ENCODE results near the gene OR2M5.

OR2M5 gene, protein sequence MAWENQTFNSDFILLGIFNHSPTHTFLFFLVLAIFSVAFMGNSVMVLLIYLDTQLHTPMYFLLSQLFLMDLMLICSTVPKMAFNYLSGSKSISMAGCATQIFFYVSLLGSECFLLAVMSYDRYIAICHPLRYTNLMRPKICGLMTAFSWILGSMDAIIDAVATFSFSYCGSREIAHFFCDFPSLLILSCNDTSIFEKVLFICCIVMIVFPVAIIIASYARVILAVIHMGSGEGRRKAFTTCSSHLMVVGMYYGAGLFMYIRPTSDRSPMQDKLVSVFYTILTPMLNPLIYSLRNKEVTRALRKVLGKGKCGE

DNA sequence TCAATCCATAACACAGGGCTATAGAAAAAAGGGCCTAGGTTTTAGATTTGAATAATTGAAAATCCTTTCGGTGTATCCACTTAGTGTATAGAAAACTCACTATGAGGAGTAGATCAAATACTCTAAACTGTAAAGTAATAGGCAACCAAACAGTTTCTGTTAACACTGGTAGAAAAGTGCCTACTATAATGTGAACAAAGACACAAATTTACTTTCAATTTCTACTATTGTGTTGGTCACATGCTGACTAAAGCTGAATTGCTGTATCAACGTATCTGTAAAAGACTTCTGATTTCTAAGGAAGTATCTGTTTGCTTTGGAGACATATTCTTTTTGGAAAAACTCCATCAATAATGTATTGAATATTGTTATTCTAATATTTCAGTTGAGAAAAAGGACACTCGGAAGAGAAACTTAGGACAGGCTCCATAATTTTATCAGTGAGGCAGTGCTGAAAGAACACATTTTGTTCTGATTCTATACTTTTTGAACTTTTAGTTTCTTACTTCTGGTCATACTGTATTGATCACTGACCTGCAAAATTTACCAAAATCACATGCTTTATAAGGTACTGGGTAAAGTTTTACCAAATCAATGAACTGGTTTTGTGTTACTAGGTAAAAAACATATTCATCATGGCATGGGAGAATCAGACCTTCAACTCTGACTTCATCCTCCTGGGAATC lies at the start of gene OR2M5:
OR2M5 (plus strand) TSS at position 636 of the 686 bp plus-strand sequence; CDS start at position 636, 0 bp downstream.
- DNase-seq: no peak

DNA sequence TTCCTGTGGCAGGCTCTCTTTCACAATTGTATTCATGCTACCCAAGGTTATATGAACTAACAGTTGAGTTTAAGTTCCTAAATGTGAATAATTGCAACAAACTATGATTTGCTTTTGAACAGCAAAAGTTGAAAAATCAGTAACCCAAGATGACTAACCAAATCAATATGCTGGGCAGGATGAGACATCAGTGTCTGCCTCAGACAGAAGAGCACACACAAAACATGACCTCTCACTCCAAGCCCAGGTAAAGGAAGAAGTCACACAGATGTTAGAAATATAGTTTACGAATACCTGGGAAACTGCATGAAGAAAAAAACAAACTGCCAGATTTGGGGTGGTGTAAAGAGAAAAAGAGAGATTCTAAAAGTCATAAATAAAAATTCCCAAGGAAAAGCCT lies 46.4 kb upstream of the OR2M5 start:
- DNase-seq: no peak

DNA sequence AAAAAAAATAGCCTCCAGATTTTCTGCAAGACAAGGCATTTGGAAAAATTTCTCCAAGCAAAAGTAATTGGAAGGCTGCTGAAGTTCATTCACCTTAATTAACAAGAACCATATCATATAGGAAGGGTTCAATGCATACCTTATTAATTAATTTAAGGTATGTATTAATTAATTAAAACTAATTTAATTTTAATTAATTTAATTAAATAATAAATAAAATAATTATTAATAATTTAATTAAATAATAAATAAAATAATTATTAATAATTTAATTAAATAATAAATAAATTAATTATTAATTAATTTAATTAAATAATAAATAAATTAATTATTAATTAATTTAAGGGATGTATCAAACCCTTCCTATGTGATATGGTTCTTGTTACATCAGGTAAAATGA lies 42.1 kb upstream of the OR2M5 start:
- DNase-seq: no peak

DNA sequence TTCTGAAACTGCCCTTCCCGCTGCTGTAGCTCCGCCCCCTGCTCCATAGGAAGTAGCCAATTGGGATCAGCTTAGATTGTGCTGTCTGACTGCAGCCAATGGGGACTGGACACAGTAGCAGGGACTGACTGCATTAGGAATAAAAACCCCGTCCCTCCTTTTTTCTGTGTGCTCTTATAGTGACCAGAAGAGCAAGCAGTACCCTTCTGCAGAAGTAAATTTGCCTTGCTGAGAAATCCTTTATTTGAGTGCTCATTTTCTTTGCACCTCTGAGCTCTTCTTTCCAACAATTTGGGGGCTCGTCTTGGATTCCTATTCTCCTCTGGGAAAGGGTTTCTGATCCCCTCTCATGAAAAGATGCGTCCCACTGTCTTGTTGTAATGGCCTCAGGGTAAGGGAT lies 33.8 kb upstream of the OR2M5 start:
- no peak for DNase-seq

DNA sequence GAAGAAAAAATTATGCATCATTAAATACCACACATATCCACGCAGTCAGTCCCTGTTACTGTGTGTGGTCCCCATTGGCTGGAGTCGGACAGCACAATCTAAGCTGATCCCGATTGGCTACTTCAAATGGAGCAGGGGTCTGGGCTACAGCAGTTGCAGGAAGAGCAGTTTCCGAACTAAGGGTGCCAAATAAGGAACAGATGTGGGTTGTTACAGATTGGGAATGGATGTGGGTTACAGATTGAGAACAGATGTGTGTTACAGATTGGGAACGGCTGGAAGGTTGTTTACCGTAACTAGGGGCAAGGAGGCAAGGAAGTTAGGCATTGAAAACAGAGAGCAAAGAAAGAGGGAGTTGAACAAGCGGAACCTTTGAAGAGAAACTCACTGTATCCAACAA lies 30.1 kb upstream of the OR2M5 start:
- DNase-seq: no peak

DNA sequence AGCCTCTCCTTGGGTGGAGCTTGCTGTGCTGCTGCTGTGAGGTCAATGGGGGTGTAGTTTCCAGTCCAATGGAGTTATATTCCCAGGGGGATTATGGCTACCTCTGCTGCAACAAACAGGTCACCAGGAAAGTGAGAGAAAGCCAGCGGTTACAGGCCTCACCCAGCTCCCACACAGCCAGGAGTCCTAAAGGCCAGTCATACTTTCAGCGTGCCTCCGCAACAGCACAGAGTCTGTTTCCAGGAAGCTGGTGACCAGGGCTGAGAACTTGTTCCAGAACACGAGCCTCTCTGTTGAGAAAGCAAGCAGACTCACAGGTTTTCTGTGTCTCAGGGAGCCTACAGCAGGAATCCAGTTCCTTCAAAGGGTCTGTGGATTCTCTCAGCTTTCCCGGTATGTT lies 17.3 kb upstream of the OR2M5 start:
- no peak for DNase-seq

DNA sequence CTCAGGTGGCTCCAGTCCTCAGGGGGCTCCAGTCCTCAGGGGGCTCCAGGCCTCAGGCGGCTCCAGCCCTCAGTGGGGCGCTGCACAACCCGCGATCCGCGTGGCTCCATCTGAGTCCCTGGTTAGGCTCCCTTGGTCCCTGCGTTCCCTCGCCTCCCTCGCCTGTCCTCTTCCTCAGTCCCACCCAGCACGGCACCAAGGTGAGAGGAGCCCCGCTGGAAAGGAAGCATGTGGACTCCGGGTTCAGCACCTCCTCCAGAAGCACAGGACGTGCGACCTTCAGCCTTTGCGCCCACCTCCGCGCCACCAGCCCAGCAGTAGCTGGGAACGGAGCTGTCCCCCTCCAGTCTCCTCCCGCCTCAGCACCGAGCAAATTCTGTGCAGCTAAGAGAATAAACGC lies 8.1 kb upstream of the OR2M5 start:
- DNase-seq: no peak

DNA sequence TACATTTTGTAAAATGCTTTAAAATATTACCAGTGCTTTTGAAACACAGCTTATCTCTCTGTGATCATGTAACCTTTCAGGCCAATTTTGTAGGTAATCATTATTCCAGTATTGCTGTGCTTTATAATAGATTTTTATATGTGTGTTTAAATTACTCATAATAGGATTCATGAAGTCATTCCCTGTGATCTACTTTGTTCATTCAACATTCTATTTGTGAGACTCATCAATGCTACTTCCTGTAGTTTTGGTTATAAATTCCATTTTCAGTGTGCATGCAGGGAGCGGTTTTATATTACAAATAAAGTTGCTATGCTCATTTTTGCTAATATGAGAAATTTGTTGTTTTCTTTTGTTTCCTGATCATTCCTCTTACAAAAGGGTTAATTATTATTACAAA lies 4.1 kb upstream of the OR2M5 start:
- no peak for DNase-seq

DNA sequence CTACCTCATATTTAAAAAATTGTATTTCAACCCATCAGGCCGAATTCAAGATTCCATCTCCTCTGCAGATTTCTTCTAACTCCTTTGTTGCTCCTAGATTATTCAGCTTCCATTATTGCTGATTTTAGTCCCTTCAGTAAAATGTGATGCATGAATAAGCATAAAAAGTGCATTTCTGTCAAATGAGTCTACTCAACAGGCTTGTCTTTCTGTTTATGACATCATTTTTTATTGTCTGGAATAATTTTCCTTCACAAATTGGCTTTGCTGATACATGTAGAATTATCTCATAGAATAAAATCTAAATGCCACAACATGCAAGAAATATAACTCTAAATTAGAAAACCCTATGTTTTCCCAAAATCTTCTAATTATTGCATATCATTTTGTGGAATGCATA lies 1.6 kb upstream of the OR2M5 start:
- no peak for DNase-seq

DNA sequence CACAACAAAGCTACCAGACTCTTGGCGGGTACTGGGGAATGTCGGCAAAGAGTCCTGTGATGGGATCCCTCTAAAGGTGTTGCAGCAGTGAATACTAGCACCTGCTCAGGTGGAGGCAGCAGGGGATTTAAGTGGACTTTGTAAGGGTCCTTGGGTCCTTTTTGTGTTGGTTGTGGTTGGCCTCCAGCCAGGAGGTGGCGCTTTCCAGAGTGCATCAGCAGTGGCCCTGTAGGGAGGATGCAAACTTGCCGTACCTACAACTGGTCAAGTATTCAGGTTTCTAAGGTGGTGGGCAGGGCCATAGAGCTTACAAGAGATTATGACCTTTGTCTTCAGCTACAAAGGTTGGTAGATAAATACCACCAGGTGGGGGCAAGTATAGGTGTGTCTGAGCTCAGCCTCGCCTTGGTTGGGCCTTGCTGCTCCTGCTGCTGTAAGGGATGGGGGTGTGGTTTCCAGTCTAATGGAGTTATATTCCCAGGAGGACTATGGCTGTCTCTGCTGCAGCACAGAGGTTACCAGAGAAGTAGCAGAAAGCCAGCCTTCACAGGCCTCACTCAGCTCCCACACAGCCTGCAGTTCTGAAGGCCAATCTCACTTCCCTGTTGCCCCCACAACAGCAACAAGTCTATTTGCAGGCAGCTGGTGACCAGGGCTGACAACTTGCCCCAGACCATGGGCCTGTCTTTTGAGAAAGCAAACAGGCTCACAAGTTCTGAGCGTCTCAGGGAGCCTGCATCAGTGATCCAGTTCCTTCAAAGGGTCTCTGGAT lies 7.3 kb downstream of the OR2M5 start:
- DNase-seq: no peak

DNA sequence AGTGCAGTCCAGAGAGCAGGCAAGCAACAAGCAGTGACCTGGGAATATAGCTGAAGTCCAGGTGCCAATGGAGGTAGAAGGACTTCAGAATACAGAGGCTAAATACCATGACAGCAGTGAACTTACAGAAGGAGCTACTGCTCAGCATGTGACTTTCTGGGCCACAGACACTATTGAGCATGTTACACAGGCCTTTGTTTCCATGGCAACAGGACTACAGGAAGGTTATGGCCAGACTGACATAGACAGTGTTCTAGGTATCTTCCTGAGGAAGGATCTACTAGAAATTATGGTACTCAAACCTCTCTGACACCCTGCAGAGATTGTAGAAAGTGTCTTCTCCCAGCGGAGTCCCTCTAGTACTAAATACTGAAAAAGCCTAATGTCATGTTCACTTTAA lies 11.0 kb downstream of the OR2M5 start:
- DNase-seq: no peak

DNA sequence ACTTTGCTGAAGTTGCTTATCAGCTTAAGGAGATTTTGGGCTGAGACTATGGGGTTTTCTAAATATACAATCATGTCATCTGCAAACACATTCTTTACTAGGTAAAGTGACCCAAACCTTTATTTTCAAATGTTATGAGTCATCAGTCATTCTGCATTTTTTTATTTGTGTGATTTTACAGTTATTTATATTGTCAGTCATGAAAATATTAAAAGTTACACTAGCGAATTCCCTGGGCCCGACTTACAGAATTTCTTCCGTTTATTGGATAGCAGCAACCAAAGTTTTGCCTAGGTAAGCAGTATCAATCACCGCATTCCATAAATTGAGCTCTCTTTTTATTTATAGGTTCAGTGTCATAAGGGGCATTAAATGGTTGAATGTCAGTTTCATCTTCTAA lies 13.8 kb downstream of the OR2M5 start:
- DNase-seq: no peak

DNA sequence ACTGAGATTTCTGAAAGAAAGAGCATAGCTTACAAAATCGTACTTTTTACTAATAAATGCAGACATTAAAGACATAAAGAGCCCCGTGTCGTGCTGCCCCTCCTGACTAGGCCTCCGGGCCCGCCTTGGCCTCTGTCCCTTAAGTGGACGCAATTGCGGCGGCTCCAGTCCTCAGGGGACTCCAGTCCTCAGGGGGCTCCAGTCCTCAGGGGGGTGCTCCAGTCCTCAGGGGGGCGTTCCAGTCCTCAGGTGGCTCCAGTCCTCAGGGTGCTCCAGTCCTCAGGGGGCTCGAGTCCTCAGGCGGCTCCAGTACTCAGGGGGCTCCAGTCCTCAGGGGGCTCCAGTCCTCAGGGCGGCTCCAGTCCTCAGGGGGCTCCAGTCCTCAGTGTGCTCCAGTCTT lies 19.1 kb downstream of the OR2M5 start:
- no peak for DNase-seq

DNA sequence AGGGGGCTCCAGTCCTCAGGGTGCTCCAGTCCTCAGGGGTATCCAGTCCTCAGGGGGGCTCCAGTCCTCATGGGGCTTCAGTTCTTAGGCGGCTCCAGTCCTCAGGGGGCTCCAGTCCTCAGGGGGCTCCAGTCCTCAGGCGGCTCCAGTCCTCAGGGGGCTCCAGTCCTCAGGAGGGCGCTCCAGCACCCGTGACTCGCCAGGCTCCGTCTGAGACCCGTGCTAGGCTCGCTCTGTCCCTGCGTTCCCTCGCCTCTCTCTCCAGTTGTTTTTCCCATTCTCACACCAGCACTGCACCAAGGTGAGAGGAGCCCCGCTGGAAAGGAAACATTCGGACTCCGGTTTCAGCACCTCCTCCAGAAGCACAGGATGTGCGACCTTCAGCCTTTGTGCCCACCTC lies 20.2 kb downstream of the OR2M5 start:
- no peak for DNase-seq

DNA sequence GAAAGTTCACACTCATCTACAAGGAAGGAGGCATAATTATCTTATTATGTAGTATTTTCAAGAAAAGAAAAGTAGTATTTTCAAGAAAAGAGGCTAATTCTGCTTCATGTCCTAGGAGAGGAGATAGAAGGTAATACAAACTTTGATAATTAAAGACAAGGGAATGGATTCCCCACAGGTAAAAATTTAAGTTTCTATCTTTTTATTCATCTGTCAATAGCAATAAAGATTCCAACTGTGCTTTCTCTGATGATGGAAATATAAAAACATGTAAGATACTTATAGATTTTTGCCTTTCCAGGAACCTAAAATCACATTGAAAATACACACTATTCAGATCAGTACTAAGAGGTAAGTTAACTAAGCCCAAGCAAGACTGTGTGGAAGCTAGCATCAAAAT lies 29.6 kb downstream of the OR2M5 start, which contains the start of gene OR2M2:
OR2M2 (plus strand) TSS at position 301 of the 400 bp plus-strand sequence. CDS start 5,165 bp downstream, outside the sequence.
- no peak for DNase-seq

DNA sequence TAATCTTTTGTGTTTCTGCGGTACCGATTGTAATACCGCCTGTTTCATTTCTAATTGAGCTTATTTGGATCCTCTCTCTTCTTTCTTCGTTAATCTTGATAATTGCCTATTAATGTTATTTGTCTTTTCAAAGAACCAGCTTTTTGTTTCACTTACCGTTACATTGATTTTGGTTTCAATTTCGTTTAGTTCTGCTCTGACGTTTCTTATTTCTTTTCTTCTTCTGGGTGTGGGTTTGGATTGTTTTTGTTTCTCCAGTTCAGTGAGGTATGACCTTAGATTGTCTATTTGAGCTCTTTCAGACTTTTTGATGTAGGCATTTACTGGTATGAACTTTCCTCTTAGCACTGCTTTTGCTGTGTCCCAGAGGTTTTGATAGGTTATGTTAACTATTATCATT lies 39.0 kb downstream of the OR2M5 start:
- no peak for DNase-seq

DNA sequence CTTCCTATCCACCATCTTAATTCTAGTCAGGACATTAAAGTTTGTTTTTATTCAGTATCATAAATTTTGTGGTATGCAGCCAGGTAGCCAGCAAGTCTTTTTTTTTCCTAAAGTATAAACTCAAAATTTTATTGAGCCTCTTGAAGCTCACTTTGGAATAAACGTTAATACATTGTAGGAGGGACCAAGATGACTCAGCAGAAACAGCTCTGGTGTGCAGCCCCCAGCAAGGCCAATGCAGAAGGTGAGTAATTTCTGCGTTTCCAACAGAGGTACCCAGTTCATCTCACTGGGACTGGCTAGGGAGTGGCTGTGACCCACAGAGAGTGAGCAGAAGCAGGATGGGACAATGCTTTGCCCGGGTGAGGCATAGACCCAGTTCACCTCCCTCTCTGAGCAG lies 42.4 kb downstream of the OR2M5 start:
- no peak for DNase-seq

DNA sequence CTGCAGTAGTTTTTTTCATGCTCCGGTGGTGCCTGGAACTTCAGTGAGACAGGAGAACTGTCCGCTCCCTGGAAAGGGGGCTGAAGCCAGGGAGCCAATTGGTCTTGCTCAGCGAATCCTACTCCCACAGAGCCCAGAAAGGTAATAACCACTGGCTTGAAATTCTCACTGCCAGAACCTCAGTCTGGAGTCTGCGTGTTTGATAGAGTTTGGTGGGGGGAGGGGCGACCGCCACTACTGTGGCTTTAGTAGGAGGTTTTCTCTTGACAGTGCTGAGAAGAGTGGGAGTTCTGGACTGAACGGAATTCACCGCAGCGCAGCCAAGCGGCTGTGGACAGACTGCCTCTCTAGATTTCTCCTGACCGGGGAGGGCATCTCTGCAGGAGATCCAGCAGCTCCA lies 44.1 kb downstream of the OR2M5 start:
- no peak for DNase-seq

DNA sequence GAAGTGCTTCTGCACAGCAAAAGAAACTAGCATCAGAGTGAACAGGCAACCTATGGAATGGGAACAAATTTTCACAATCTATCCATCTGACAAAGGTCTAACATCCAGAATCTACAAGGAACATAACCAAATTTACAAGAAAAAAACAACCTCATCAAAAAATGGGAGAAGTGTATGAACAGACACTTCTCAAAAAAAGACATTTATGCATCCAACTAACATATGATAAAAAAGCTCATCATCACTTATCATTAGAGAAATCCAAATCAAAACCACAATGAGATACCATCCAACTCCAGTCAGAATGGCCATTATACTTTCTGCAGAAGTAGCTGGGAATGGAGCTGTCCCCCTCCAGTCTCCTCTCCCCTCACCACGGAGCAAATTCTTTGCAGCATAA lies 49.2 kb downstream of the OR2M5 start:
- no peak for DNase-seq

Data from NCI-H446 (cell line).